Caco-2 (cell line): Measurements from ENCODE around the gene TENM3. TPM values are rescaled to one million over a fixed set of nuclear protein-coding genes. Genes with fewer than 3 reads are reported as not detected.

Experiments
- BruUV-seq: library from RNA; stranded (reverse); fragments of 400-500 nt; replicated peaks from 2 replicates; lab custom pipeline; 2021; lab: Mats Ljungman, UMichigan
- CTCF ChIA-PET: fragments of 300-600 bp; sonication (Branson Sonifier 250); formaldehyde crosslinking; loops from one replicate; lab custom pipeline; 2022; ENCODE audit warnings: antibody characterized with exemption; lab: Charles Lee
- POLR2A ChIA-PET: fragments of 300-600 bp; sonication (Branson Sonifier 250); formaldehyde crosslinking; loops from one replicate; lab custom pipeline; 2022; ENCODE audit warnings: antibody characterized with exemption; lab: Charles Lee
- DNase-seq, 2 experiments: peaks; one replicate each; pipeline versions ENCODE4 v3.0.0 to v3.0.0-alpha.2; 2020 to 2022
- H3K27me3 ChIP-seq: replicated peaks from 2 replicates; pipeline ENCODE4 v1.6.0; 2011; ENCODE audit warnings: low read length; ENCODE audit not compliant: control insufficient read depth, insufficient read depth
- H3K36me3 ChIP-seq: 2 replicates; pipeline ENCODE4 v1.5.1; 2011; ENCODE audit warnings: low read length; ENCODE audit not compliant: control insufficient read depth, insufficient read depth
- H3K4me1 ChIP-seq: fragments of 250-450 bp; sonication (Bioruptor Pico); 2 replicates; pipeline ENCODE4 v1.5.1; 2020; ENCODE audit warnings: mild to moderate bottlenecking
- H3K4me3 ChIP-seq: 2 replicates; pipeline ENCODE4 v1.5.1; 2011; ENCODE audit warnings: low read depth, mild to moderate bottlenecking, control low read depth, low read length
- H3K9me3 ChIP-seq: fragments of 250-450 bp; sonication (Bioruptor Pico); 2 replicates; pipeline ENCODE4 v1.5.1; 2020; ENCODE audit warnings: mild to moderate bottlenecking, moderate library complexity
- H3K27ac Mint-ChIP-seq: one replicate; pipeline ENCODE4 v1.8.0; 2022; ENCODE audit warnings: mixed read lengths; ENCODE audit not compliant: unreplicated experiment
- H3K27me3 Mint-ChIP-seq: one replicate; pipeline ENCODE4 v1.8.0; 2022; ENCODE audit warnings: mixed read lengths; ENCODE audit not compliant: insufficient read depth, unreplicated experiment
- H3K36me3 Mint-ChIP-seq: one replicate; pipeline ENCODE4 v1.8.0; 2022; ENCODE audit warnings: mild to moderate bottlenecking, mixed read lengths; ENCODE audit not compliant: insufficient read depth, unreplicated experiment
- H3K4me1 Mint-ChIP-seq: one replicate; pipeline ENCODE4 v1.8.0; 2022; ENCODE audit warnings: low read depth, mixed read lengths; ENCODE audit not compliant: unreplicated experiment
- H3K4me3 Mint-ChIP-seq: one replicate; pipeline ENCODE4 v1.8.0; 2022; ENCODE audit warnings: mild to moderate bottlenecking, moderate library complexity, mixed read lengths; ENCODE audit not compliant: unreplicated experiment
- H3K9me3 Mint-ChIP-seq: one replicate; pipeline ENCODE4 v1.8.0; 2022; ENCODE audit warnings: mixed read lengths; ENCODE audit not compliant: unreplicated experiment
- intact Hi-C: fragments of 100-400 bp; cut with micrococcal nuclease; formaldehyde crosslinking; loops from one replicate; pipeline ENCODE4 v1.10.0; 2022; ENCODE audit not compliant: unreplicated experiment
- total RNA-seq: library from RNA; stranded (reverse); gene quantifications from 2 replicates; pipeline ENCODE4 v1.2.3, GENCODE V29; 2022
- TF ChIP-seq, protein P1 (sequence below), 2 experiments: fragments of 200-600 bp in 1 of 2; IDR thresholded peaks; 1 replicate in 1 of 2; 2 replicates in 1 of 2; pipeline versions ENCODE4 v1.5.1 to v1.8.0; 2011 to 2022; ENCODE audit warnings: antibody characterized with exemption in 1 of 2, control low read depth in 1 of 2, inconsistent platforms in 1 of 2, low read depth in 1 of 2, low read length in 1 of 2, mild to moderate bottlenecking in 1 of 2, moderate library complexity in 1 of 2; ENCODE audit not compliant: insufficient read depth in 1 of 2, severe bottlenecking in 1 of 2, unreplicated experiment in 1 of 2

TENM3 gene
- total RNA-seq, 1 experiment from 2014 or later, result 94.7 TPM

DNA sequence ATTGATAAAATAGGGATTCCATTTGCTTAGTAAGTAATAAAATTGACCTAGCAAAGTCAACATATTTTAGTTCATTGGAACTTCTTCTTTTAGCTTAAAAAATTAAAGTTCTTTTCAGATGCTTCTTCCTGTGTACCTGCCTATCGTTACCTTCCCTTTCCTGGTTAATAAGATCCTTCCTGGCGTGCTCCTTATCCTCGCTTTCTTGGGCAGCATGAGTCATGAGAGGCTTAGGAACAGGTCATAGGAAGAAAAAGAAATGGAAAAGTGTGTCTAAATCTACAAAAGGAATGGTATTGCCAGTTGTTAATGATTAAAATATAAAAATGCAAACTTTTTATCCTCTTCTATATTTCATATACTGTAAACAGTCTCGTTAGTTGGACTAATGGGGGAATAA, 503.7 kb downstream of the TENM3 start:
- H3K9me3 Mint-ChIP-seq, result peaks cover 22% of the 10 kb centered on the region
- POLR2A ChIA-PET, result no interaction called here
- no TSS peak for BruUV-seq

DNA sequence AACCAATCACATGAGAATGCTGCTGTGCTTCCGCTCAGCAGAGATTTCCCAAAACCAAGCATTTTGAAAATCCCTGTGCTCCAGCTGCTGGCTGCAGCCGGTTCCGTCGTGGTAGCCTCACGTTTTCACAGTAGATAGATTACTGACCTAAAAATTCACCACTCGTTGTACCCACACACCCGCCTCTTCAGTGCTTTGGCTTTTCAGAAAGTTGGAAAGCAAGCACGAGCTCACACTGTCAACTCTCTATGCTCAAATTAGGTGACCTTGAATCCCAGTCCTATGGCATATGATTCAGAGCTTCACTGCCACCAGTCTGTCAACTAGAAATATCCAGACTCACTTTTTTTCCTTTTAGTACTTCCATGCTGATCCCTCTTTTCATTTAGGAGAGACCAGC, 505.1 kb downstream of the TENM3 start:
- Histone ChIP-seq H3K27me3 (no peaks in the 10 kb centered on the region), H3K4me1 (no peaks in the 10 kb centered on the region), H3K4me3 (no peak overlapping the region), H3K9me3 (no peaks in the 10 kb centered on the region), H3K36me3 (no peaks in the 10 kb centered on the region)
- DNase-seq, result no peak
- Mint-ChIP-seq H3K4me1 (peaks cover 5% of the 10 kb centered on the region), H3K27me3 (no peaks in the 10 kb centered on the region), H3K36me3 (peaks cover 37% of the 10 kb centered on the region), H3K9me3 (peaks cover 22% of the 10 kb centered on the region), H3K27ac (no peak overlapping the region), H3K4me3 (no peak overlapping the region)
- no TSS peak for BruUV-seq
- ChIA-PET CTCF (interaction anchor here (1.1 kb wide), 1 partner anchor 15 kb away, joined by 3 read pairs; no protein-coding TSS in a partner anchor), POLR2A (no interaction called here)
- intact Hi-C loops, result no loop called here
- TF ChIP-seq, protein P1, sequence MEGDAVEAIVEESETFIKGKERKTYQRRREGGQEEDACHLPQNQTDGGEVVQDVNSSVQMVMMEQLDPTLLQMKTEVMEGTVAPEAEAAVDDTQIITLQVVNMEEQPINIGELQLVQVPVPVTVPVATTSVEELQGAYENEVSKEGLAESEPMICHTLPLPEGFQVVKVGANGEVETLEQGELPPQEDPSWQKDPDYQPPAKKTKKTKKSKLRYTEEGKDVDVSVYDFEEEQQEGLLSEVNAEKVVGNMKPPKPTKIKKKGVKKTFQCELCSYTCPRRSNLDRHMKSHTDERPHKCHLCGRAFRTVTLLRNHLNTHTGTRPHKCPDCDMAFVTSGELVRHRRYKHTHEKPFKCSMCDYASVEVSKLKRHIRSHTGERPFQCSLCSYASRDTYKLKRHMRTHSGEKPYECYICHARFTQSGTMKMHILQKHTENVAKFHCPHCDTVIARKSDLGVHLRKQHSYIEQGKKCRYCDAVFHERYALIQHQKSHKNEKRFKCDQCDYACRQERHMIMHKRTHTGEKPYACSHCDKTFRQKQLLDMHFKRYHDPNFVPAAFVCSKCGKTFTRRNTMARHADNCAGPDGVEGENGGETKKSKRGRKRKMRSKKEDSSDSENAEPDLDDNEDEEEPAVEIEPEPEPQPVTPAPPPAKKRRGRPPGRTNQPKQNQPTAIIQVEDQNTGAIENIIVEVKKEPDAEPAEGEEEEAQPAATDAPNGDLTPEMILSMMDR (IDR thresholded peaks at IDR 0.05; ENCODE audit: insufficient read depth in 1 of 2, low read depth in 1 of 2, low read length in 1 of 2, severe bottlenecking in 1 of 2, unreplicated experiment in 1 of 2), result no peak

More for the DNA sequence above, 503.7 kb downstream of the TENM3 start:
- no peak overlapping the region for H3K4me3 ChIP-seq
- no peaks in the 10 kb centered on the region for H3K9me3 ChIP-seq
- no peak overlapping the region for H3K27ac Mint-ChIP-seq
- CTCF ChIA-PET, result no interaction called here
- H3K36me3 ChIP-seq, result no peaks in the 10 kb centered on the region
- intact Hi-C loops, result no loop called here
- no peaks in the 10 kb centered on the region for H3K27me3 Mint-ChIP-seq
- DNase-seq, result no peak
- TF ChIP-seq, protein P1 (IDR thresholded peaks at IDR 0.05; ENCODE audit: insufficient read depth in 1 of 2, low read depth in 1 of 2, low read length in 1 of 2, severe bottlenecking in 1 of 2, unreplicated experiment in 1 of 2), result no peak
- H3K36me3 Mint-ChIP-seq, result peaks cover 42% of the 10 kb centered on the region
- H3K27me3 ChIP-seq, result no peaks in the 10 kb centered on the region
- no peak overlapping the region for H3K4me3 Mint-ChIP-seq
- H3K4me1 Mint-ChIP-seq, result peaks cover 5% of the 10 kb centered on the region
- no peaks in the 10 kb centered on the region for H3K4me1 ChIP-seq

DNA sequence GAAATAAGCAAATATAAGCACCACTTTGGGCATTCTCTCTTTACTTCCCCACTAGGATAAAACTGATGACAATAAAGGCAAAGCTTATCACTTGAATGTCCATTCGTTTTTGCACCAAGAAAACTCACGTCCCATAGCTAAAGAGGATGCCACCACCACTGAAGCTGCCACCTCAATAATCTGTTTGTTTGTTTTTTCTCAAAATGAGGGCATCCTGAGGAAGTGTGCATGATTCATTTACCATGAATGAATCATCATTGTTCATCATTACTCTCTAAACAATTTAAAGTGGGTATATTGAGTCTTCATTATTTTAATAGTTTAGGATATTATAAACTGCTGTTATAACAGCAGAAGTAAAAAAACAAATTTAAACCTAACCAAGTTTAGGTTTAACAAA, 505.7 kb downstream of the TENM3 start:
- no peaks in the 10 kb centered on the region for H3K27me3 Mint-ChIP-seq
- H3K4me1 Mint-ChIP-seq, result peaks cover 5% of the 10 kb centered on the region
- peaks cover 32% of the 10 kb centered on the region for H3K36me3 Mint-ChIP-seq
- no peak overlapping the region for H3K4me3 ChIP-seq
- no TSS peak for BruUV-seq
- H3K9me3 Mint-ChIP-seq, result peaks cover 22% of the 10 kb centered on the region
- H3K27me3 ChIP-seq, result no peaks in the 10 kb centered on the region
- CTCF ChIA-PET, result interaction anchor here (1.1 kb wide), 1 partner anchor 15 kb away, joined by 3 read pairs; no protein-coding TSS in a partner anchor
- H3K9me3 ChIP-seq, result no peaks in the 10 kb centered on the region
- H3K27ac Mint-ChIP-seq, result no peak overlapping the region
- DNase-seq, result no peak
- H3K36me3 ChIP-seq, result no peaks in the 10 kb centered on the region
- H3K4me3 Mint-ChIP-seq, result no peak overlapping the region
- TF ChIP-seq, protein P1 (IDR thresholded peaks at IDR 0.05; ENCODE audit: insufficient read depth in 1 of 2, low read depth in 1 of 2, low read length in 1 of 2, severe bottlenecking in 1 of 2, unreplicated experiment in 1 of 2), result no peak
- POLR2A ChIA-PET, result no interaction called here
- H3K4me1 ChIP-seq, result no peaks in the 10 kb centered on the region
- intact Hi-C loops, result no loop called here
